Eye (tissue), 1 donor: ENCODE measurements around the gene ECSCR.
"Not testable (repeated sequence)": the region's sequence is repeated elsewhere in the genome, so short reads cannot be mapped to it uniquely, and the experiment has no call there.

ENCODE experiments used
- DNase-seq: peaks from one replicate; pipeline ENCODE4 v3.0.0-alpha.2; 2015

ECSCR gene

DNA sequence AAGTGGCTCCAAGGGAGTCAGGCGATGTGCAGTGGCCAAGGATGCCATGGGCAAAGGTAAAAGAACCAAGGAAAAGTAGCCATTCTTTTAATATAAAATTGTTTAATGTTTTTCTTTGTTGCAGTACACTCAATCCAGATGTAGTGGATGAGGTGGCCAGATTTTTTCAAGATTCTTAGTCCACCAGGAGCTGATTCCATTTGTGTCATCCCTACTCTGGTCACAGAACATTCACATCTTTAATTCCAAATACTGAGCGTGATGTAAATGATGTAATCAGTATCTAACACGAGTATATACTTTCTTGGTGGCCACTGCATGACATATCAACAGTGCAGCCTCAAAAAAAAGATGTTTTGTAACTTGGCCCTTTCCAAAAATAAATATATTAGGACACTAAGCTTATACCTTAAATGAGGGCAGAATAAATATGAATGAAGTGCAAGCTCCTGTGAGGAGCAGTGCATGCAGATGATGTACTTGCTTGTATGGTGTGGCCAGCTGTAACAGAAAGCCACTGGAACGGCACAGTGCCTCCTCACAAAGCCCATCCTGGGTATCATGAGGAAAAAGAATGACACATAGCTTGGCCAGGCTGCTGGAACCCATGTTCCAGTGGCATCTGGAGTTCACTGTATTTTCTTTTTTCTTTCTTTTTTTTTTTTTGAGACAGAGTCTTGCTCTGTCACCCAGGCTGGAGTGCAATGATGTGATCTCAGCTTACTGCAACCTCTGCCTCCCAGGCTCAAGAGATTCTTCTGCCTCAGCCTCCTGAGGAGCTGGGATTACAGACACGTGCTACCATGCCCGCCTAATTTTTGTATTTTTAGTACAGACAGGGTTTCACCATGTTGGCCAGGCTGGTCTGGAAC is 52.2 kb downstream of the ECSCR start:
- DNase-seq = no peak

DNA sequence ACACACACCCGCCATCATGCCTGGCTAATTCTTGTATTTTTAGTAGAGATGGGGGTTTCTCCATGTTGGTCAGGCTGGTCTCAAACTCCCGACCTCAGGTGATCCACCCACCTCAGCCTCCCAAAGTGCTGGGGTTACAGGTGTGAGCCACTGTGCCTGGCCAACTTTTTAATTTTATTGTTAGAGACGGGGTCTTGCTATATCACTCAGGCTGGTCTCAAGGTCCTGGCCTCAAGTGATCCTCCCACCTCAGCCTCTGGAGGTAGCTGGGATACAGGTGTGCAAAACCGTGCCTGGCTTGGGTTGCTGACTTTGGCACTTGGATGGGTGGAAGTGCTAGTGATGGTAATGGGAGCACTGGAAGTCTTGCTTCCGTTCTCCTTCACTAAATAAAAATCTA is 53.4 kb downstream of the ECSCR start:
- not testable (repeated sequence) for DNase-seq

DNA sequence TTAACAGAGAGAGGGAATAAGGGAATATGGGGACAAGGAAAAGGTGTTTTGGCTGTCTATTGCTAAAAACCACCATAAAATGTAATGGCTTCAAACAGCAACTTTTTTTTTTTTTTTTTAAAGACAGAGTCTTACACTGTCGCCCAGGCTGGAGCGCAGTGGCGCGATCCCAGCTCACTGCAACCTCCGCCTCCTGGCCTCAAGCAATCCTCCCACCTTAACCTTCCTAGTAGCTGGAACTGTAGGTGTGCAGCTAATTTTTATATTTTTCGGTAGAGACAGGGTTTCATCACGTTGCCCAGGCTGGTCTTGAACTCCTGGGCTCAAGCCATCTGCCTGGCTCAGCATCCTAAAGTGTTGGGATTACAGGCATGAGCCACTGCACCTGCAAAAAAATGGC is 54.4 kb downstream of the ECSCR start:
- no peak for DNase-seq

DNA sequence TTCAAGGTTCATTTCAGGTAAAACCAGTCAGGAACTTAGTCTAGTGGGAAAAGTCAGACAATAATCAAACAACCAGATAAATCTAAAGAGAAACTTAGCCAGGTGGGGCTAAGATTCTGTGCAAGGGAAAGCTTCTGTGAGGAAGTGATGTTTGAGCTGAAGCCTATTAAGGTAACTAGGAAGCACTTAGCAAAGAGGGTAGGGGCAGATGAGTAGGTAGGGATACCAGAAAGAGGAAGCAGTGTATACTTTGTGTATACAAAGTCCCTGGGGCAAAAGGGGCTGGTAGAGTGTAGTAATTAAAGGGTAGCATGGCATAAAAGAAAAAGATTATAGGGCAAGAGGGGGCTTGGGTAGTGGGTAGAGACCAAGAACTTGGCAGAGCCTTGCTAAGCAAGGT is 55.0 kb downstream of the ECSCR start:
- no peak for DNase-seq

DNA sequence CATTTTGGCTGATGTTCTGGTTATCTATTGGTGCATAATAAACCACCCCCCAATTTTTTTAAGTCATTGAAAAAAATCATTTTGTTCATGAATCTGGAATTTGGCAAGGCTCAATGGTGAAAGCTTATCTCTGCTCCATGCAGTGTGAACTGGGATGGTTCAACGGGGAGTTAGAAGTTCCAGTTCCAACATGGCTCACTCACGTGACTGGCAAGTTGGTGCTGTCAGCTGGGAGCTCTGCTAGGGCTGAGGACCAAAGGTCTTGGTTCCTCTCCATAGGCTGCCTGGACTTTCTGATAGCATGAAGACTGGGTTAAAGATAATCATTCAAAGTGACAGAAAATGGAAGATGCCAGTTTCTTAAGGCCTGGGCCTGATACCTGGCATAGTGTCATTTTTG is 55.6 kb downstream of the ECSCR start:
- DNase-seq = no peak

DNA sequence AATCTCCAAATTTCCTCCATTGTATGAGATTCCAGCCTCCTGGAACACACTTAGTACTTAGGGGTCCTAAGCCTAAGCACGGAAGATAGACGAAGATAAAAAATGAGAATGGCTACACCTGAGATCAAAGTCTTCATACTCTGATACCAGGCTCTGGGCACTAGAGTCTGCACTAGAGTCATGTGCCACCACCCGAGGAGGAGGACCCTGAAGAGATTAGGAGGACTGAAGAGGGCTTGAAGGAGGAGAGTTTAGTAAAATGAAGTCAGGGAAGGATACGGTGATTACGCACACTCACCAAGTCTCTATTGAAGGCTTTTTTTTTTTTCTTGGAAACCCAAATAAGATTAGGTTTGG is 58.1 kb downstream of the ECSCR start:
- no peak for DNase-seq

DNA sequence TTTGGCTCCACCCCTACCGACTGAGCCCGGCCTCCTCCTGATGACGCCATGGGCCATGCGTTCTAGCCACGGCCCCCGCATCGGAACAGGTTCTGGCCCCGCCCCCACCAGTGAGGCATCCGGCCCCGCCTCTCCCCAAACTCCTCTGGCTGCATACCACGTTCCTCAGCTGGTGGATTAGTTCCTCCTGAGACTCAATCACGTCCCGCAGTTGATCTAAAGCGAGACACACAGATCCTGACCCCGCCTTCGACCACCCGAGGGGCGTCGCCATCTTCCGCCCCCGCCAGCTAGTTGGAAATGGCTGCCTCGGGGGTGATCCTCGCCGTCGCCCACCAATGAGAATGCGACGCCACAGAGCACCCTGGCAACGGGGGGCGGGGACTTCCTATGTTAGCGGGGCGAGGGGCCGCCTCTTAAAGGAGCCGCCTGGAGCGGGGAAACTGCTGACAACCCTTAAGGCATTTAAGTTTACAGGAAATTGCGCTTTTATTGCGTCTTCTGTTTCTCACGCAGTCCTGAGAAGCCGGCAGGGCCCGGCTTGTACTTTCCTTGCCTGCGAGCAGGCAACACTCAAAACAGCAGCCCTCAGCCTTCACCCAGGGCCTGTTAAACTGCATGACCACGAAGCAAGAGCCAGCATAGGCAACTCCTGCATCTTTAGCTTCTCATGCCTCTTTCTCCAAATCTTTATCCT is 58.6 kb downstream of the ECSCR start, which contains the start of gene SPATA24:
Gene SPATA24 (minus strand): TSS at position 303 of the 697 bp plus-strand sequence. CDS start 29 bp downstream, at position 274.
- peak; percentile 99 for DNase-seq

DNA sequence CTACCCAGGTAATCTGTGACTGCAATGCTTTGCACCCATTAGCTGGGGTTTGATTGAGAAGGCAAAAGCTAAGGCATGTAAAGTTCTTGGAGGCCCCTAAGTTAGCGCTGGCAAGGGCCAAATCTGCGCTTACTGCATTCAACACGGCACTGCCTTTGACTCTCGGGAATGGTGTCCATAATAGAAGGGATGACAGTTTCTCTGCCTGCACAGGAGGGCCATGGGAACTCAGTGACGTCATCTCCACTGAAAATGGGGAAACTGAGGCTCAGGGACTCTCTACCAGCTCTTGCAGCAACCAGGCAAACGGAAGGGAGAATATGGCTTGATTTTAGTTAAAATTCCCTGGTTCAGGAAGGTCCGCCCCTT is 59.1 kb downstream of the ECSCR start:
- DNase-seq = no peak

DNA sequence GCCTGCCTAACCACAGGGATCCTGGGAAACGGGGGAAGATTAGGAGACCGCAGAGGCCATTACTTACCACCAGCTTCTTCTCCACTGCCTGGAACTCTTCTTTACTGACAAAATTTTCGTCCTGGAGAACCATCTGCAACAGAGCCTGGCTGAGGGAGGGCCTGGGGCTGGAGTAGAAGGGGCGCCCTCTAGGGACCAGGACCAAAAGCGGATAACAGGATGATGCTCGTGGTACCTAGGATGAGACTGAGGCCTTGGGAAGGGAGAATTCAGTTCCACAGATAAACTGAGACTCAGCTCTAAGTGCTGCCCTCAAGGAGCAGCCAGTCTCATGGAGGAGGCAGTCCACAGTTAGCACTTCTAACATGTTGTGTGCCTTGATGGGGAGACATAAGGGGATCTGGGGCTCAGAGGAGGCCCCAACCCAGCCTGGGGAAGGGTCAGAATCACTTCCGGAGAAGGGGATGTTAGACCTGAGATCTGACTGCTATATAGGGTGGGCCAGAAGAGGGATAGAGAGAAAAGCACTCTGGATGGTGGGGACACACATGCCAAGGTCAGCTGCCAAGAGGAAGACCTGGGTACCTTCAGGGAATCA is 59.9 kb downstream of the ECSCR start:
- no peak for DNase-seq

DNA sequence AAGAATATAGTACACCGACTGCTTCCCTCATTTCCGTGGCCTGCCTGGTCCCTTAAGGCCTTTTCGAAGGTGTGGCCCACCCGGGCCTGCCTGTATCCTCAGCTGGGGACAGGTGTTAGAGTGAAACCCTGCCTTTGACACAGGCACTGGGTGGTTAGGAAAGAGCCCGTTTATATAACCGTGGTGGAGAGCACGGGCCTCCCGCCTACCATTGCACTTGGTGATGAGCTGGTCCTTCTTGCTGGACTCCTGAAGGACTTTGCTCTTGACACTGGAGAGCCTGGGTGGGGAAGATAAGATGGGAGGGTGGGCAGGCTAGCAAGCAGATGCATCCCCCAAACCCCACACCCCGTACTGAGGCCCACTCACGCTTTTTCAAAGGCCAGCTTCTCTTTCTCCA is 61.0 kb downstream of the ECSCR start:
- no peak for DNase-seq

DNA sequence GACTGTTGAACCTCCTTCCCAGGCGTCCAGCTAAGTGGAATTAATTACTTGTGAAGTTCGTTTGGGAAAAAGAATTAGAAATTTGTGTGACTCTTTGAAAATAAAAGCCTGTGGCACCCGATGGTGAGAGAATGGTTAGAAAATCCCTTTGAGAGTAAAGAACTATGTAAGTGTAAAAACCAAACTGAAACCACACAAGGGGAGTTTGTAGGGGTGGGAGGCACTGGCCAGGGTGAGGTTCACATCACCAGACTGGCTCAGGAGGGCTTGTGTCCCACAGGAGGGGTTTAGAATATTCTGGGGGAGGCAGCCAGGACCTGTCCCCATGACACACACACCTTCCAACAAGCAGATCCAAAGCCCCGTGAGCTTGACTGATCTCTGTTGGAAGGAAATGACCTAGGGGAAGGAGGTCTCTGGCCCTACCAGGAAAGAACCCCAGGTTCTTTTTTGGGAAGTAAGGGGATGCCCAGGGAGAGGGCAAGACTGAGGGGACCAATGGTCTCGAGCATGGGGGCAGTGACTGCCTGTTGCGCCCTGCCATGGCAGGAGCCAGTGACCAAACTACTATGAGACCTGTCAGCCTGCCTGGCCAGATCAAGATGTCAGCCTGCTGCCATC is 62.9 kb downstream of the ECSCR start:
- DNase-seq = no peak
